HL-60 (cell line): ENCODE measurements around the gene SGMS1.

Source experiments
- POLR2AphosphoS5 ChIP-seq: IDR thresholded peaks from 2 replicates; pipeline ENCODE4 v1.6.1; 2012; ENCODE audit warnings: low read depth
- TF ChIP-seq, protein P1 (sequence below): IDR thresholded peaks from one replicate; pipeline ENCODE4 v1.5.1; 2011; ENCODE audit warnings: low read length, control low read depth, inconsistent platforms; ENCODE audit not compliant: insufficient read depth
- TF ChIP-seq, protein P2 (sequence below): IDR thresholded peaks from 2 replicates; pipeline ENCODE4 v1.6.1; 2012; ENCODE audit warnings: low read depth; ENCODE audit not compliant: insufficient replicate concordance

DNA sequence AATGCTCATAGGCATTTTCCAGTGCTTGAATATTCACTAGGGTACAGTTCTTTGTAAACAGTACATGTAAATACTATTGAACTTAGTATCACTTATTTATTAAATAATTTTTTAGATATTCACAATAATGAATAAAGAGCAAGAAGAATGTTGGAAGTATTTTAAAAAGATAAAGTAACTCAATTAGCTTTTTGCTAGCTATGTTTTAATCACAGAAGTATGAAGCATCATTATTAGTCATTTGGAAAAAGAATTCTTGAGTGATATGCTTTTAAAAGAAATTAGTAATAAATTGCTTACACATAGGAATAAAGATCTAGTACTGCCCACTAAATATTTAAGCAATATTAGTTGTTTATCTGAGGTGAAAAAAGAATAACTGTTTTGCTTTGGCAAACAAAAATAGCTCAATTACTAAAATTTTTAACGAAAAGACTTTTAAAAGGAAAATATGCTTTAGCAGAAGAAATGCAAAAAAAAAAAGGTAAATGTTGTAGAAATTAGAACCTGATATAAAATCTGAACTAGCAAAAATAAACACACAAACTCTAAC lies 66.5 kb downstream of the SGMS1 start:
- TF ChIP-seq, protein P1, sequence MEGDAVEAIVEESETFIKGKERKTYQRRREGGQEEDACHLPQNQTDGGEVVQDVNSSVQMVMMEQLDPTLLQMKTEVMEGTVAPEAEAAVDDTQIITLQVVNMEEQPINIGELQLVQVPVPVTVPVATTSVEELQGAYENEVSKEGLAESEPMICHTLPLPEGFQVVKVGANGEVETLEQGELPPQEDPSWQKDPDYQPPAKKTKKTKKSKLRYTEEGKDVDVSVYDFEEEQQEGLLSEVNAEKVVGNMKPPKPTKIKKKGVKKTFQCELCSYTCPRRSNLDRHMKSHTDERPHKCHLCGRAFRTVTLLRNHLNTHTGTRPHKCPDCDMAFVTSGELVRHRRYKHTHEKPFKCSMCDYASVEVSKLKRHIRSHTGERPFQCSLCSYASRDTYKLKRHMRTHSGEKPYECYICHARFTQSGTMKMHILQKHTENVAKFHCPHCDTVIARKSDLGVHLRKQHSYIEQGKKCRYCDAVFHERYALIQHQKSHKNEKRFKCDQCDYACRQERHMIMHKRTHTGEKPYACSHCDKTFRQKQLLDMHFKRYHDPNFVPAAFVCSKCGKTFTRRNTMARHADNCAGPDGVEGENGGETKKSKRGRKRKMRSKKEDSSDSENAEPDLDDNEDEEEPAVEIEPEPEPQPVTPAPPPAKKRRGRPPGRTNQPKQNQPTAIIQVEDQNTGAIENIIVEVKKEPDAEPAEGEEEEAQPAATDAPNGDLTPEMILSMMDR = no peak
- TF ChIP-seq POLR2AphosphoS5 = no peak
- TF ChIP-seq, protein P2, sequence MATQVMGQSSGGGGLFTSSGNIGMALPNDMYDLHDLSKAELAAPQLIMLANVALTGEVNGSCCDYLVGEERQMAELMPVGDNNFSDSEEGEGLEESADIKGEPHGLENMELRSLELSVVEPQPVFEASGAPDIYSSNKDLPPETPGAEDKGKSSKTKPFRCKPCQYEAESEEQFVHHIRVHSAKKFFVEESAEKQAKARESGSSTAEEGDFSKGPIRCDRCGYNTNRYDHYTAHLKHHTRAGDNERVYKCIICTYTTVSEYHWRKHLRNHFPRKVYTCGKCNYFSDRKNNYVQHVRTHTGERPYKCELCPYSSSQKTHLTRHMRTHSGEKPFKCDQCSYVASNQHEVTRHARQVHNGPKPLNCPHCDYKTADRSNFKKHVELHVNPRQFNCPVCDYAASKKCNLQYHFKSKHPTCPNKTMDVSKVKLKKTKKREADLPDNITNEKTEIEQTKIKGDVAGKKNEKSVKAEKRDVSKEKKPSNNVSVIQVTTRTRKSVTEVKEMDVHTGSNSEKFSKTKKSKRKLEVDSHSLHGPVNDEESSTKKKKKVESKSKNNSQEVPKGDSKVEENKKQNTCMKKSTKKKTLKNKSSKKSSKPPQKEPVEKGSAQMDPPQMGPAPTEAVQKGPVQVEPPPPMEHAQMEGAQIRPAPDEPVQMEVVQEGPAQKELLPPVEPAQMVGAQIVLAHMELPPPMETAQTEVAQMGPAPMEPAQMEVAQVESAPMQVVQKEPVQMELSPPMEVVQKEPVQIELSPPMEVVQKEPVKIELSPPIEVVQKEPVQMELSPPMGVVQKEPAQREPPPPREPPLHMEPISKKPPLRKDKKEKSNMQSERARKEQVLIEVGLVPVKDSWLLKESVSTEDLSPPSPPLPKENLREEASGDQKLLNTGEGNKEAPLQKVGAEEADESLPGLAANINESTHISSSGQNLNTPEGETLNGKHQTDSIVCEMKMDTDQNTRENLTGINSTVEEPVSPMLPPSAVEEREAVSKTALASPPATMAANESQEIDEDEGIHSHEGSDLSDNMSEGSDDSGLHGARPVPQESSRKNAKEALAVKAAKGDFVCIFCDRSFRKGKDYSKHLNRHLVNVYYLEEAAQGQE = no peak
